Femur (tissue), 1 donor: ENCODE measurements around the gene TRIM26.
"Not testable (repeated sequence)": the region's sequence is repeated elsewhere in the genome, so short reads cannot be mapped to it uniquely, and the experiment has no call there.

Experiments
- DNase-seq: peaks from one replicate; pipeline ENCODE4 v3.0.0-alpha.2; 2017

Gene TRIM26

DNA sequence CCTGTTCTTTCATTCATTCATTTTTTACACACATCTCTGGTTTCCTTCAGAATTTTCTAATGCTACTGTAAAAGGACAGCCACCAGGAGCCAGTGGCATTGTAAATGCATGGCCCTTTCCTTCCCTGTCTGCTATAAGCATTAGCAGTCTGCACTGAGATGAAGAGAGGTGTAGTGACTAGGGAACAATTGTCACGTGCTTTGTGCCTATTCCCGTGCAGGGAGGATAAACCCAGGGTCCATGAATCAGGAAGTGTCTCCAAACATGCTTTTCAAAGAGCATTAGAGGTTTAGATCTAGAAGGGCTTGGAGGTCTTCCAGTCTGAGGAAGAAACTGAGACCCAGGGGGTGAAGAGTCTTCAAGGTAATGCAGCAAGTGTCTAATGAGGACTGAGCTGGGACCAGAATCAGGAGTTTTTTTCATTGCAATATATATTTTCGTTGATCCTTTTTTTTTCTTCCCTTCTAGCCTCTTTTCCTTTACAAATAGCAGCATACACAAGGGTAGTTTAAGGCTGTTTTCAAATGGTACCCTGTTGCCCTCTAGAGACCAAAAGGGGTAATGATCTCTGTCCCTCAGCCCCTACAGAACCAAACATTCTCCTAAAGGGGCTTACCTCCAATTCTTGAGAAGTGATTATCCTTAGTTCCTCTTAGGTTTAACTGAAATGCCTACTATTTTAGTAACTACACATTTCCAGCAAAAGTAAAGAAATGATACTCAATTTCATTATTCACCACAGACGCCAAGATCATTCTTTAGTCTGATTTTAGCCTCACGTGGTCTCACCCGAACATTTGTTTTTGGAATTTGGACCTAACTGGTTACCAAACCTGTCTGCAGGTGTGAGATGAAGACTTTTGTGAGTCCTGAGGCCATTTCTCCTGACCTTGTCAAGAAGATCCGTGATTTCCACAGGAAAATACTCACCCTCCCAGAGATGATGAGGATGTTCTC, 43.3 kb downstream of the TRIM26 start:
- no peak for DNase-seq

DNA sequence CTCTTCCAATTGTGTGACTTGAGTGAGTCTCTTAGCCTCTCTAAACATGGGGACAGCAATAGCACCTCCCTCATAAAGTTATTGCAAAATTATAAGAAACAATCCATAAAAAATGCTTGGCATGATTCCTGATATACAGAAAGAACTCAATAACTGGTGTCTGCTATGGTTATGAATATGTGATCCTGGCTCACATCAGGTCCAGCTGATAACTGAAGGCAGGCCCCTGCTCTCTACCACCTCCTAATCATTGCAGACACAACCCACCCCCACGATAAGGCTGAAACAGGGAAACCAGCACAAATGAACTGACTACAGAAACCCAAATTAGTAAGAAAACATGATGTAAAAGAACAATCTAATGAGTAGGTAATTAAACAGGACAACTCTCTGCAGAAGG, 44.5 kb downstream of the TRIM26 start:
- DNase-seq, result no peak

GRCh38 chr6:30167101-30167500, 46.1 kb downstream of the TRIM26 start:
- no peak for DNase-seq

DNA sequence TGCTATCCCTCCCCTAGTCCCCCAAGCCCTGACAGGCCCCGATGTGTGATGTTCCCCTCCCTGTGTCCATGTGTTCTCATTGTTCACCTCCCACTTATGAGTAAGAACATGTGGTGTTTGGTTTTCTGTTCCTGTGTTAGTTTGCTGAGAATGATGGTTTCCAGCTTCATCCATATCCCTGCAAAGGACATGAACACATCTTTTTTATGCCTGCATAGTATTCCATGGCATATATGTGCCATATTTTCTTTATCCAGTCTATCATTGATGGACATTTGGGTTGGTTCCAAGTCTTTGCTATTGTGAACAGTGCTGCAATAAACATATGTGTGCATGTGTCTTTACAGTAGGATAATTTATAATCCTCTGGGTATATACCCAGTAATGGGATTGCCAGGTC, 48.0 kb downstream of the TRIM26 start:
- DNase-seq, result not testable (repeated sequence)

- no peak for DNase-seq
Observed at GRCh38 chr6:30164714-30165113, 48.5 kb downstream of the TRIM26 start.

- no peak for DNase-seq
Observed at GRCh38 chr6:30163918-30164654, 49.1 kb downstream of the TRIM26 start.

DNA sequence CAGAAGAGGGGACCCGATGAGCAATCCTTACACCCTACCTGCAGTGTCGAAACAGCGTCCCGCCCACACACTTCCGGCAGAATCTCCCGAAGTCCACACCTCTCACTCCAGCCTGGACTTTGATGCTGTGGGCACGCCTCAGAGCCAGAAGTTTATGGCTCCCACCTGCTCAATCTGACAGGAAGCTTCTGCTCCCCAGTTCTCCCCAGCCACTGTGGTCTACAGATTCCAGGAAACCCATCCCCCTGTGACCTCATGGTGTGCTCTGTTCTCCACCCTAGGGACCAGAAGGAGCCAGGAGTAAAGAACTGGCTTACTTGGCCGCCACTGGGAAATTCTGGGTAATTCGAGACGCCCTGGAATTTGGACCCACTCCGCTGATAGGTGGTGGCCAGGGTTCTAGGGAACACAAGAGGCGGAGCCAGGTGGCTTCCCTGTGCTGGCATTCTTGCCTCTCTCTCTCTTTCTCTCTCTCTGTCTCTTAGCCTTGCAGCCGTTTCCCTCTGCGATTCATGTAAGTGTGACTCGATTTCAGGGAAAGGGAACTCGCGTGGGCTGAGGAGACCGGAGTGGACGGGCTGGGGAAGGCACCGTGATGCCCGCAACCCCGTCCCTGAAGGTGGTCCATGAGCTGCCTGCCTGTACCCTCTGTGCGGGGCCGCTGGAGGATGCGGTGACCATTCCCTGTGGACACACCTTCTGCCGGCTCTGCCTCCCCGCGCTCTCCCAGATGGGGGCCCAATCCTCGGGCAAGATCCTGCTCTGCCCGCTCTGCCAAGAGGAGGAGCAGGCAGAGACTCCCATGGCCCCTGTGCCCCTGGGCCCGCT, 49.9 kb downstream of the TRIM26 start, which contains the start of gene TRIM15:
TRIM15 (plus strand) TSS at position 457 of the 828 bp plus-strand sequence; CDS start at position 596, 139 bp downstream.
- DNase-seq, result no peak

DNA sequence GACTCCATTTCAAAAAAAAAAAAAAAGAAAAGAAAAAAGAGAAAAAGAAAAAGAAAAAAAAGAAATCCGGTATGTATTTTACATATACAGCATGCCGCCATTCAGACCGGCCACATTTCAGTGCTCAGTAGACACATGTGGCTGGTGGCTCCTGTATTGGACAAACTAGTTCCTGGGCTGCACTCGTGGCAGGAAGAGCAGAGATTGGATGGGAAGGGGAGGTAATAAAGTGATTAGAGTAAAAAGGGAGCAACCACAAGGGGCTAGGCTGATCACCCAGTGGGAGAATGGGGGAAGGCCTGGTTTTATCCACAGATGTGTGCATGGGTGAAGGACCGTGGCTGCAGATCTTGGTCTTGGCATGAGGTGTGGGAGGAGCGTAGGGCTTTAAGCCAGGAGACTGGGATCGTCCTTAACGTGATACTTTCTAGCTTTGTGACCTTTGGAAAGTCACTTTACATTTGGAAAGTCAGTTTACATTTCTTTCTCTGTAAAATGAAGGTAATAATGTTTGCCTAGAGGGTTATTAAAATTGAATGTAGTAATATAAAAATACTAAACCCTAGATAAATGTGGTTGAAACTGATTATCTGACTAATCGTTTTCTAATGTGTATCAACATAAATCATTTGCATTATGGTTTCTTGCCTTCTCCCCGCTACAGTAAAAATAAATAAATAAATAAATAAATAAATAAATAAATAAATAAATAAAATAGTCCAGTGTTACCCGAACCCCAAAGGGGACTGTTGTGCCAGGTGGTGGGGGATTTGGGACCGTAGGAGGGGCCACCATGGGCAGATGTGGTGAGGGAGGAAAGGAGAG, 50.7 kb downstream of the TRIM26 start:
- no peak for DNase-seq

DNA sequence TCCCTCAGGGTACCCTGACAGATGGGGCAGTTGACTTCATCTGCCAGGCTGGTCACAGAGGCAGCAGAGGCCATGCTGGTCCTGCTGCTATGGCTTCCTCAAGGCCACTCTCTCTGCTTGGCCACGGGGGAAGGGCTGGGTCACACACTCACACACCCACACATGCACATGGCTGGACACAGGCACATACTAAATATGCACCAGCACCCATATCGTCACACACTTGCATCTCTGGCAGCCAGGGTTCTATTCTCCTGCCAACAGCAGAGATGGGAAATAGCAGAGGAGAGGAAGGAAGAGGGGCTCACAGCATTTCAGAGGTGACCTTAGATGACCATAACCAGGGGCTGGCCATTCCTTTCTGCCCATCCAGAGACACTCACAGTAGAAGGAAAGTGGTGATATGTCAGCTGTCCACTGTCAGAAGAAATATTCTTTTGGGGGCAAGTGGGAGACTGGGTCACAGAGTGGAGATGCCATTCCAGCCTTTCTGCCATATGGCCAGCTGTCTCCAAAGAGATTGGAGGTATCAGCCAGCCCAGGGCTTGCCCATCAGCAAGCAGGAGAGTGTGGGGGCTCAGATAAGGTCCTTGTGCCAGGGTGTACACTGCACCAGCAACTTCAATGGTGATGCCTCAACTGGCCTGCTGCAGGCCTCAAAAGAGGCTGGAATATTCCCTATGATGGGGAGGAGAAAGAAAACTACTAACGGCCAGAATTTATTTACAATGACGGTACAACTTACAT, 52.2 kb downstream of the TRIM26 start, which contains the start of gene TRIM10:
TRIM10 (minus strand) TSS at position 427 of the 747 bp plus-strand sequence; CDS start at position 74, 353 bp downstream.
- DNase-seq, result no peak

GRCh38 chr6:30160008-30160784, 53.0 kb downstream of the TRIM26 start:
- no peak for DNase-seq

- DNase-seq, result no peak
Observed at GRCh38 chr6:30158475-30159040, 54.6 kb downstream of the TRIM26 start.

DNA sequence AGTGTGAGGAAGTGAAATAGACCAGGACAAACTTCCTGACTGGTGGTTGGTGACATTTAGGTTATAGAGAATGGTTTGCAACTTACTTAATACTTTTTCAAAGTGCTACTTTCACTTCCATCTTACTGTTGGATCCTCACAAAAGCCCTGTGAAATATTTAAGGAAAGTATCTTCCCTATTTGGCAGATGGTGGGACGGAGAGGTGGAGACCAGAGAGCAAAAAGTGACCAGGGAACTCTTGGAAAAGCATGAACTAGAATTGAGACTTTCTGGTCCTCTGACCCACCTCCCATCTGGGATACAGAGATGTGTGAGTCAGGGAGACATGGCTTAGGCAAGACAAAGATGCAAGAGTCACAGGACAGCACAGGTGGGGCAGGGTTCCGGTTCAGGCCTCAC, 55.2 kb downstream of the TRIM26 start:
- DNase-seq, result no peak

DNA sequence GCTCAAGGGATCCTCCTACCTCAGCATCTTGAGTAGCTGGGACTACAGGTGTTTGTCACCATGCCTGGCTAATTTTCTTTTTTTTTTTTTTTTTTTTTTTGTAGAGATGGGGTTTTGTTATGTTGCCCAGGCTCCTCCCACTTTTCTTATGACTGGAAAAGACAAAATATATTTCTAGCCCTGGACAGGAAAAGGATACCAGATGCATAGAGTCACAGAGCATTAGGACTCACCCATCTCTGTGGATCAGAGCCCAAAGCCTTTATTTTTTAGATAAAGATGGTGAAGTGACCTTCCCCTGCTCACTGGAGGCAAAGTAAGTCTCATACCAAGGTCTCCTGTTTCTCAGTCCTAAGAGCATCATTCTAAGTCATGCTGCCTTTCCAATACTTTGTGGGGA, 55.6 kb downstream of the TRIM26 start:
- DNase-seq, result no peak

DNA sequence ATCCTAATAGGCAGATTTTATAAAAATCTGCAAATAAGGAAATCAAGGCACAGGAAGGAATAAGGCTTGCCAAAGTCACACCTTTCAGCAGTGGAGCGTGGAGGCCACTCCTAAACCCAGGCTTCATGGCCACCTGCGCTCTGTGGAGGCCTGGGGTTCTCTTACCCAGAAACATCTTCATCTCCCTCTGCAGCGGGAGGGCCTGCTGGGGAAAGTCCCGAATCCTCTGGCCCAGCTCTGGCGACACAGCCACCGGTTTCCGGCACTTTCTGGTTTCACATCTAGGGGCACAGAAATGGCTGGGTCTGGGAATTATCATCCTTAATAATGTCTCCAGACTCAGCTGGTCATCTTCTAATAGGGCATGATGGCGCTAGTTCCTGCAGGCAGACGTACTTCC, 56.4 kb downstream of the TRIM26 start:
- DNase-seq, result no peak

DNA sequence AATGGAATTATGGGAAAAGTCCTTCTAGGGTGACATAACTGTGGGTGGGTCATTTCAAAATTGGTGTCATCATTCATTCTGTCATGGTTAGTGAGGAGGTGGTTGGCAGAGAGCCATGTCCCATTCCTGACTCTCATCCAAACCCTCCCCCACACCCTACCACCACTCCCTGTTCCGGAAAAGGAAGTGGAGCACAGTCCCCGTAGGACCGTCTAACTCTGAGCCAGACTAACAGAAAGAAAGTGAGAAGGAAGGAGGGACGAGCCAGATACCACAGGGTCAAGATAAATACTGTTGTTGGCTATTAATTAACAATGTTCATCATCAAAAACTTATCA, 57.0 kb downstream of the TRIM26 start:
- no peak for DNase-seq

DNA sequence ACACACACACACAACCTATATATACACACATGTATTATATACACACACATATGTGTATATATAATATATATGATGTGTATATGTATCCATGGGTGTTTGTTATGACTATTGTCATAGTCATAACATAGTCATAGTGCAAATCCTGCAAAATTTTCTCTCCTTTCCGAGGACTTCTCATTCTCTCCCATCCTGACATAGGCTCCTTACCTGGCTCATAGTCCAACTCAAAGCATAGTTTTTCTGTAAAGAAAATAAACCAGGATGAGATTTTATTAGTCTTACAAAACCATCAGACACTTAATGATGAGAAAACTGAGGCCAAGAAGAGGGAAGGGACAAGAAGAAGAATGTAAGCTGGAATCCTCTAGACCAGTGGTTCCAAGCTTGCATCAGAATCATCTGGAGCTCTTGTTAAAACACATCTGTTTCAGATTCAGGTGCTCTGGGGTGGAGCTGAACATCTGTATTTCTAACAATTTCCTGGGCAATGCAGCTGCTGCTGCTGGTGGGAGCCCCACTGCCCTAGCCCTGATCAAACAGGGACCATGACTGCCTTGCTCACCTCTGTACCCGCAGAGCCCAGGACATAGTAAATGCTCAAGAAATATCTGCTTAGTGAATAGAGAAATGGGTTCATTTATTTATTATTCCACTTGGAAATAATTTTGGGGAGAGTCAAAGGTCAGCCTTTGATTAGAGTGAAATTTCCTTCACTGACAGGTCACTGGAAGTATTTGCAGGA, 57.5 kb downstream of the TRIM26 start:
- DNase-seq, result no peak

- no peak for DNase-seq
Observed at GRCh38 chr6:30154709-30155519, 58.3 kb downstream of the TRIM26 start.

- no peak for DNase-seq
Observed at GRCh38 chr6:30154061-30154460, 59.1 kb downstream of the TRIM26 start.
